ENCODE data around the gene SPATA20.

The SPATA20 gene

DNA sequence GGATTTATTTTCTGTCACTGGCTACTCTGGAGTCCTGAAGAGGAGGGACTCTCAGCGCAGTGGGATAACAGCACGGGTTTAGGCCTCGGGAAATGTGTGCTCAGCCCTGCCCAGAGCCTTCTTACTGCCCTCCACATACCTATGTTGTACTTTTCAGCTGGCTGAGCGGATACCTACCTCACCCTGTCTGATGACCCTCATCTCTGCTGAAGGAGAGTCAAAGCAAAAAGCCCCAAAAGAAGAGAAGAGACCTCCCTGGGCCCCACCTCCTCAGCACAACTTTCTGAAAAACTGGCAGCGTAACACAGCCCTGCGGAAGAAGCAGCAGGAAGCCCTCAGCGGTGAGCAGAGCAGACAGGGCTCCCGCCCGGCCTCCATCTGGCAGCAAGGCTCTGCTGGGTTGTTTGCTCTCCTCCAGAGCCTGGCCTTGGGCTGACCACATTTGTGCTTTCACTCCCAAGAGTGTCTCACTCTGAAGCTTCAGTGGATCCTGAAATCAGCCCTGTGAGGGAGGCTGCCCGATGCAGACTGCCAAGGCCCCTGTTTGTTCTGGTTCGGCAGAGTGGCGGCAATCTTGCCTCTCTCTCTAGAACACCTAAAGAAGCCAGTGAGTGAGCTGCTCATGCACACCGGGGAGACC lies 28.5 kb upstream of the SPATA20 start:
- Histone ChIP-seq H3K4me3 (ENCODE audit: low read depth in 1 of 2, low read length in 2 of 2) (no peak overlapping the region), H4K20me1 (ENCODE audit: insufficient read depth, low read length) (no peaks in the 10 kb centered on the region), H3K36me3 (ENCODE audit: insufficient read depth, low read length) (no peaks in the 10 kb centered on the region), H3K27me3 (ENCODE audit: insufficient read depth, low read length, poor library complexity) (peaks cover 5% of the 10 kb centered on the region), H3K27ac (ENCODE audit: low read length) (no peak overlapping the region), H2AFZ (ENCODE audit: low read depth, low read length) (no peak overlapping the region), H3K4me1 (ENCODE audit: insufficient read depth, low read length) (no peaks in the 10 kb centered on the region), H3K79me2 (ENCODE audit: insufficient read depth, low read length) (no peaks in the 10 kb centered on the region), H3K9me3 (ENCODE audit: insufficient read depth, low read length, severe bottlenecking) (no peaks in the 10 kb centered on the region), H3K4me2 (ENCODE audit: insufficient read depth, low read length) (no peak overlapping the region), H3K9ac (ENCODE audit: low read depth, low read length) (no peak overlapping the region)
- TF ChIP-seq, protein P1, sequence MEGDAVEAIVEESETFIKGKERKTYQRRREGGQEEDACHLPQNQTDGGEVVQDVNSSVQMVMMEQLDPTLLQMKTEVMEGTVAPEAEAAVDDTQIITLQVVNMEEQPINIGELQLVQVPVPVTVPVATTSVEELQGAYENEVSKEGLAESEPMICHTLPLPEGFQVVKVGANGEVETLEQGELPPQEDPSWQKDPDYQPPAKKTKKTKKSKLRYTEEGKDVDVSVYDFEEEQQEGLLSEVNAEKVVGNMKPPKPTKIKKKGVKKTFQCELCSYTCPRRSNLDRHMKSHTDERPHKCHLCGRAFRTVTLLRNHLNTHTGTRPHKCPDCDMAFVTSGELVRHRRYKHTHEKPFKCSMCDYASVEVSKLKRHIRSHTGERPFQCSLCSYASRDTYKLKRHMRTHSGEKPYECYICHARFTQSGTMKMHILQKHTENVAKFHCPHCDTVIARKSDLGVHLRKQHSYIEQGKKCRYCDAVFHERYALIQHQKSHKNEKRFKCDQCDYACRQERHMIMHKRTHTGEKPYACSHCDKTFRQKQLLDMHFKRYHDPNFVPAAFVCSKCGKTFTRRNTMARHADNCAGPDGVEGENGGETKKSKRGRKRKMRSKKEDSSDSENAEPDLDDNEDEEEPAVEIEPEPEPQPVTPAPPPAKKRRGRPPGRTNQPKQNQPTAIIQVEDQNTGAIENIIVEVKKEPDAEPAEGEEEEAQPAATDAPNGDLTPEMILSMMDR (IDR thresholded peaks at IDR 0.05; ENCODE audit: borderline replicate concordance, extremely low read depth, low read length, poor library complexity, severe bottlenecking): no peak
- TF ChIP-seq EZH2 (IDR thresholded peaks at IDR 0.05; ENCODE audit: borderline replicate concordance, low read depth, low read length, severe bottlenecking): no peak
- no peak for ATAC-seq (ENCODE audit: insufficient read depth, low read depth)
- no peak for DNase-seq

GRCh38 chr17:50519141-50519834 lies 27.7 kb upstream of the SPATA20 start:
- no peak overlapping the region for H3K27ac ChIP-seq (ENCODE audit: low read length)
- H3K9me3 ChIP-seq (ENCODE audit: insufficient read depth, low read length, severe bottlenecking): no peaks in the 10 kb centered on the region
- peaks cover 5% of the 10 kb centered on the region for H3K27me3 ChIP-seq (ENCODE audit: insufficient read depth, low read length, poor library complexity)
- DNase-seq: no peak
- H3K4me1 ChIP-seq (ENCODE audit: insufficient read depth, low read length): no peaks in the 10 kb centered on the region
- H3K4me2 ChIP-seq (ENCODE audit: insufficient read depth, low read length): no peak overlapping the region
- no peak overlapping the region for H3K9ac ChIP-seq (ENCODE audit: low read depth, low read length)
- H2AFZ ChIP-seq (ENCODE audit: low read depth, low read length): no peak overlapping the region
- no peaks in the 10 kb centered on the region for H4K20me1 ChIP-seq (ENCODE audit: insufficient read depth, low read length)
- TF ChIP-seq, protein P1 (IDR thresholded peaks at IDR 0.05; ENCODE audit: borderline replicate concordance, extremely low read depth, low read length, poor library complexity, severe bottlenecking): no peak
- TF ChIP-seq EZH2 (IDR thresholded peaks at IDR 0.05; ENCODE audit: borderline replicate concordance, low read depth, low read length, severe bottlenecking): no peak
- no peak overlapping the region for H3K4me3 ChIP-seq (ENCODE audit: low read depth in 1 of 2, low read length in 2 of 2)
- no peak for ATAC-seq (ENCODE audit: insufficient read depth, low read depth)
- H3K36me3 ChIP-seq (ENCODE audit: insufficient read depth, low read length): no peaks in the 10 kb centered on the region
- no peaks in the 10 kb centered on the region for H3K79me2 ChIP-seq (ENCODE audit: insufficient read depth, low read length)

DNA sequence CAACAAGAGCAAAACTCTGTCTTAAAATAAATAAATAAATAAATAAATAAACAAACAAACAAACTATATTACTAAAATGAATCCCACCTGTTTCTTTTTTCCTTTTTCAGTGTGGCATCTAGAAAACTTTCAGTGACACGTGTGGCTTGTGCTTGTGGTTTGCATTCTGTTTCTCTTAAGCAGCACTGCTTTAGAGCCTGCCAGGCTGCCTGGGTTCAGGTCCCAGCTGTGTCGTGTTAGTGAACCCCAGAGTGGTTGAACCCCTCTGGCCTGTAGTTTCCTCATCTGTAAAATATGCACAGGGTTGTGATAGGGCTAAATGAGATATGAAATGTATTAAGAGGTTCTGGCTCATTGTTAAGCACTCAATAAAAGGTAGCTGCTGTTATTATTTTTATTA lies 26.5 kb upstream of the SPATA20 start:
- TF ChIP-seq, protein P1 (IDR thresholded peaks at IDR 0.05; ENCODE audit: borderline replicate concordance, extremely low read depth, low read length, poor library complexity, severe bottlenecking): no peak
- no peak for TF ChIP-seq EZH2 (IDR thresholded peaks at IDR 0.05; ENCODE audit: borderline replicate concordance, low read depth, low read length, severe bottlenecking)
- no peaks in the 10 kb centered on the region for H3K36me3 ChIP-seq (ENCODE audit: insufficient read depth, low read length)
- no peak overlapping the region for H3K27ac ChIP-seq (ENCODE audit: low read length)
- H3K9me3 ChIP-seq (ENCODE audit: insufficient read depth, low read length, severe bottlenecking): no peaks in the 10 kb centered on the region
- no peaks in the 10 kb centered on the region for H4K20me1 ChIP-seq (ENCODE audit: insufficient read depth, low read length)
- ATAC-seq (ENCODE audit: insufficient read depth, low read depth) (no peak), DNase-seq (no peak)
- H3K9ac ChIP-seq (ENCODE audit: low read depth, low read length): no peak overlapping the region
- H3K4me3 ChIP-seq (ENCODE audit: low read depth in 1 of 2, low read length in 2 of 2): no peak overlapping the region
- H3K4me1 ChIP-seq (ENCODE audit: insufficient read depth, low read length): no peaks in the 10 kb centered on the region
- peaks cover 5% of the 10 kb centered on the region for H3K27me3 ChIP-seq (ENCODE audit: insufficient read depth, low read length, poor library complexity)
- H2AFZ ChIP-seq (ENCODE audit: low read depth, low read length): no peak overlapping the region
- H3K79me2 ChIP-seq (ENCODE audit: insufficient read depth, low read length): no peaks in the 10 kb centered on the region
- H3K4me2 ChIP-seq (ENCODE audit: insufficient read depth, low read length): no peak overlapping the region
